HepG2 (cell line): ENCODE results near the gene PSMC4. TPM values are rescaled to one million over a fixed set of nuclear protein-coding genes. Genes with fewer than 3 reads are reported as not detected.

Source experiments
- ATAC-seq: fragments of 200-7000 bp; cut with Tn5 transposase; 3 replicates; pipeline ENCODE4 v1.9.1; 2020; ENCODE audit warnings: mild to moderate bottlenecking, moderate library complexity
- BruUV-seq: library from RNA; stranded (reverse); fragments of 400-500 nt; replicated peaks from 2 replicates; lab custom pipeline; 2021; lab: Mats Ljungman, UMichigan
- CTCF ChIA-PET: fragments of 300-600 bp; formaldehyde crosslinking; extraction: SDS; loops from one replicate; lab custom pipeline; 2021; ENCODE audit warnings: low total read pairs, inconsistent platforms, low intra/inter-chr PET ratio; lab: Yijun Ruan, JAX
- POLR2A ChIA-PET: fragments of 350-600 bp; sonication (Branson Sonifier 250); formaldehyde crosslinking; loops from one replicate; lab custom pipeline; 2020; ENCODE audit warnings: antibody characterized with exemption, inconsistent platforms; lab: Yijun Ruan, JAX
- DNase-seq: peaks from one replicate; pipeline ENCODE4 v3.0.0-alpha.2; 2015; ENCODE audit warnings: low spot score
- FAIRE-seq: peaks from 3 replicates; lab custom pipeline; 2011; peaks lifted over from hg19 to GRCh38; lab: Jason Lieb, UNC
- H2AFZ ChIP-seq: one replicate; pipeline ENCODE4 v1.6.1; 2011; ENCODE audit warnings: low read length, inconsistent platforms
- H3K27ac ChIP-seq: fragments of 300-600 bp; 3 replicates; pipeline ENCODE4 v1.8.0; 2011; ENCODE audit warnings: mixed run types, mild to moderate bottlenecking, mixed read lengths, low read length, inconsistent platforms; ENCODE audit not compliant: insufficient read depth; ENCODE audit errors: extremely low read length
- H3K27me3 ChIP-seq, 2 experiments: fragments of 200-600 bp in 1 of 2; 2 replicates in 1 of 2; 3 replicates in 1 of 2; pipeline versions ENCODE4 v1.6.0 to v1.8.0; 2011; ENCODE audit warnings: low read length in 2 of 2, mild to moderate bottlenecking in 2 of 2, moderate library complexity in 2 of 2, inconsistent platforms in 1 of 2; ENCODE audit not compliant: insufficient read depth in 2 of 2, control insufficient read depth in 1 of 2
- H3K36me3 ChIP-seq, 2 experiments: fragments of 200-600 bp in 1 of 2; replicated peaks in 1 of 2; 2 replicates in 1 of 2; 3 replicates in 1 of 2; pipeline versions ENCODE4 v1.5.1 to v1.8.0; 2011; ENCODE audit warnings: low read length in 2 of 2, inconsistent platforms in 1 of 2; ENCODE audit not compliant: insufficient read depth in 2 of 2, control insufficient read depth in 1 of 2
- H3K4me1 ChIP-seq: 2 replicates; pipeline ENCODE4 v1.5.1; 2012; ENCODE audit warnings: low read length, inconsistent platforms; ENCODE audit not compliant: insufficient read depth
- H3K4me2 ChIP-seq: 2 replicates; pipeline ENCODE4 v1.6.0; 2011; ENCODE audit warnings: low read depth, low read length, inconsistent platforms
- H3K4me3 ChIP-seq, 3 experiments: fragments of 200-600 bp in 1 of 3; sonication (generic), shearing (Covaris generic) in 1 of 3; replicated peaks in 1 of 3; 2 replicates each; pipeline ENCODE4 v1.5.1; 2011 to 2016; ENCODE audit warnings: low read length in 3 of 3, inconsistent platforms in 2 of 3, low read depth in 2 of 3, mild to moderate bottlenecking in 2 of 3, control low read depth in 1 of 3, mixed read lengths in 1 of 3; ENCODE audit not compliant: insufficient read depth in 1 of 3
- H3K79me2 ChIP-seq: one replicate; pipeline ENCODE4 v1.6.1; 2011; ENCODE audit warnings: low read length, inconsistent platforms; ENCODE audit not compliant: insufficient read depth
- H3K9ac ChIP-seq: 2 replicates; pipeline ENCODE4 v1.6.0; 2011; ENCODE audit warnings: mild to moderate bottlenecking, low read depth, low read length, inconsistent platforms; ENCODE audit not compliant: insufficient read depth
- H3K9me3 ChIP-seq: 2 replicates; pipeline ENCODE4 v1.5.1; 2012; ENCODE audit warnings: mild to moderate bottlenecking, low read length
- H4K20me1 ChIP-seq: 2 replicates; pipeline ENCODE4 v1.6.0; 2011; ENCODE audit warnings: inconsistent platforms, mild to moderate bottlenecking, low read length, moderate library complexity; ENCODE audit not compliant: insufficient read depth
- ARID4A ChIP-seq: sonication (generic); formaldehyde crosslinking; IDR thresholded peaks from 2 replicates; pipeline ENCODE4 v1.5.0; 2020; ENCODE audit warnings: mild to moderate bottlenecking, missing genetic modification reagents, borderline replicate concordance
- EEA1 ChIP-seq: sonication (generic); formaldehyde crosslinking; IDR thresholded peaks from 2 replicates; pipeline ENCODE4 v1.5.1; 2020; ENCODE audit warnings: mild to moderate bottlenecking, missing genetic modification reagents, borderline replicate concordance
- FOXO1 ChIP-seq: sonication (generic); formaldehyde crosslinking; IDR thresholded peaks from 2 replicates; pipeline ENCODE4 v1.4.0; 2020; ENCODE audit warnings: missing genetic modification reagents
- GZF1 ChIP-seq: sonication (generic); formaldehyde crosslinking; IDR thresholded peaks from 2 replicates; pipeline ENCODE4 v1.5.1; 2020; ENCODE audit warnings: mild to moderate bottlenecking, missing genetic modification reagents
- HNRNPH1 ChIP-seq: fragments of 200-400 bp; formaldehyde crosslinking; optimal IDR thresholded peaks from 2 replicates; pipeline ENCODE3; 2017; ENCODE audit warnings: mild to moderate bottlenecking, low read depth, low read length
- MTA3 ChIP-seq: sonication (generic); formaldehyde crosslinking; IDR thresholded peaks from 2 replicates; pipeline ENCODE4 v1.4.0; 2020; ENCODE audit warnings: missing genetic modification reagents
- NFIB ChIP-seq: sonication (generic); formaldehyde crosslinking; IDR thresholded peaks from 2 replicates; pipeline ENCODE4 v1.9.0; 2021; ENCODE audit warnings: missing genetic modification reagents, mild to moderate bottlenecking, borderline replicate concordance
- RBAK ChIP-seq: sonication (generic); formaldehyde crosslinking; IDR thresholded peaks from 2 replicates; pipeline ENCODE4 v1.5.1; 2020; ENCODE audit warnings: mild to moderate bottlenecking, missing genetic modification reagents
- TCF7L2 ChIP-seq: IDR thresholded peaks from 2 replicates; pipeline ENCODE4 v1.6.1; 2011; ENCODE audit warnings: mild to moderate bottlenecking, low read depth, low read length, moderate library complexity
- ZBTB3 ChIP-seq: sonication (generic); formaldehyde crosslinking; IDR thresholded peaks from 2 replicates; pipeline ENCODE4 v1.4.0; 2020; ENCODE audit warnings: low read depth, mild to moderate bottlenecking, moderate library complexity, missing genetic modification reagents, borderline replicate concordance
- ZNF235 ChIP-seq: sonication (generic); formaldehyde crosslinking; IDR thresholded peaks from 2 replicates; pipeline ENCODE4 v1.8.1; 2023; ENCODE audit warnings: mild to moderate bottlenecking, missing genetic modification reagents, borderline replicate concordance
- ZNF280B ChIP-seq: sonication (generic); formaldehyde crosslinking; IDR thresholded peaks from 2 replicates; pipeline ENCODE4 v1.5.0; 2020; ENCODE audit warnings: missing genetic modification reagents, mild to moderate bottlenecking, borderline replicate concordance
- ZNF501 ChIP-seq: sonication (generic); formaldehyde crosslinking; IDR thresholded peaks from 2 replicates; pipeline ENCODE4 v1.5.1; 2020; ENCODE audit warnings: mild to moderate bottlenecking, moderate library complexity, missing genetic modification reagents
- ZNF549 ChIP-seq: sonication (generic); formaldehyde crosslinking; IDR thresholded peaks from 2 replicates; pipeline ENCODE4 v1.5.0; 2020; ENCODE audit warnings: missing genetic modification reagents
- ZNF562 ChIP-seq: sonication (generic); formaldehyde crosslinking; IDR thresholded peaks from 2 replicates; pipeline ENCODE4 v1.8.0; 2022; ENCODE audit warnings: missing genetic modification reagents, borderline replicate concordance
- WGBS: methylation state at CpG from one replicate; pipeline ENCODE4 v1.1.6; 2017; ENCODE audit warnings: low lambda C conversion rate; 5-methylcytosine and 5-hydroxymethylcytosine counted together
- in situ Hi-C: cut with HindIII; loops from 2 replicates; pipeline ENCODE4 v1.10.0; 2017; ENCODE audit warnings: low pct_unique_long_range_greater_than_20kb; ENCODE audit not compliant: extremely low pct_ligation_motif_present
- intact Hi-C: fragments of 100-400 bp; cut with micrococcal nuclease; formaldehyde crosslinking; loops from one replicate; pipeline ENCODE4 v1.10.0; 2022; ENCODE audit not compliant: unreplicated experiment
- polyA plus RNA-seq, 8 experiments: library from polyadenylated mRNA; depleted of rRNA in 3 of 8; stranded (reverse) in 7 of 8; unstranded in 1 of 8; fragments of >200 nt; fragmentation: Illumina TruSeq in 4 of 8; extraction: Trizol in 4 of 8; gene quantifications; 2 replicates each; pipeline versions ENCODE4 v1.2.1 to v1.2.3, GENCODE V29; 2011 to 2016; ENCODE audit warnings: low read depth in 4 of 8, missing spikeins in 1 of 8, mixed read lengths in 1 of 8; ENCODE audit not compliant: insufficient read depth in 1 of 8
- total RNA-seq, 5 experiments: library from RNA; depleted of rRNA; stranded (reverse); fragments of >200 nt; fragmentation: Illumina TruSeq; extraction: Trizol; gene quantifications; 2 replicates each; pipeline ENCODE4 v1.2.3, GENCODE V29; 2016; ENCODE audit warnings: low read depth in 1 of 5
- TF ChIP-seq, protein P1 (sequence below): IDR thresholded peaks from 2 replicates; pipeline ENCODE4 v1.6.1; 2016; ENCODE audit warnings: low read depth
- TF ChIP-seq, protein P2 (sequence below): IDR thresholded peaks from 2 replicates; pipeline ENCODE4 v1.6.1; 2016; ENCODE audit warnings: control low read depth

Gene PSMC4
- total and polyA plus RNA-seq, 2 of the 13 experiments (the other 11 are each of a cell fraction or from before 2014, with no cell fraction given): 49.9 to 160 TPM

GRCh38 chr19:40013991-40014390, 43.0 kb downstream of the PSMC4 start (continued):
- TF ChIP-seq, protein P1, sequence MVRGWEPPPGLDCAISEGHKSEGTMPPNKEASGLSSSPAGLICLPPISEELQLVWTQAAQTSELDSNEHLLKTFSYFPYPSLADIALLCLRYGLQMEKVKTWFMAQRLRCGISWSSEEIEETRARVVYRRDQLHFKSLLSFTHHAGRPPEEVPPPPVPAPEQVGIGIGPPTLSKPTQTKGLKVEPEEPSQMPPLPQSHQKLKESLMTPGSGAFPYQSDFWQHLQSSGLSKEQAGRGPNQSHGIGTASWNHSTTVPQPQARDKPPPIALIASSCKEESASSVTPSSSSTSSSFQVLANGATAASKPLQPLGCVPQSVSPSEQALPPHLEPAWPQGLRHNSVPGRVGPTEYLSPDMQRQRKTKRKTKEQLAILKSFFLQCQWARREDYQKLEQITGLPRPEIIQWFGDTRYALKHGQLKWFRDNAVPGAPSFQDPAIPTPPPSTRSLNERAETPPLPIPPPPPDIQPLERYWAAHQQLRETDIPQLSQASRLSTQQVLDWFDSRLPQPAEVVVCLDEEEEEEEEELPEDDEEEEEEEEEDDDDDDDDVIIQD (CRISPR knock-in tag): no peak
- TF ChIP-seq ZNF549 (no peak), ZNF280B (CRISPR knock-in tag) (no peak), GZF1 (CRISPR knock-in tag) (no peak), NFIB (CRISPR knock-in tag) (no peak), EEA1 (CRISPR knock-in tag) (no peak), ZNF501 (CRISPR knock-in tag) (no peak), ZNF562 (CRISPR knock-in tag) (no peak)

GRCh38 chr19:40023969-40024368, 53.0 kb downstream of the PSMC4 start:
- no peak for DNase-seq
- Histone ChIP-seq H2AFZ (no peak overlapping the region), H3K4me2 (no peak overlapping the region), H4K20me1 (no peaks in the 10 kb centered on the region), H3K9ac (no peak overlapping the region), H3K9me3 (peaks cover 64% of the 10 kb centered on the region), H3K27me3 (no peaks in the 10 kb centered on the region), H3K79me2 (no peaks in the 10 kb centered on the region), H3K4me3 (no peak overlapping the region), H3K36me3 (no peaks in the 10 kb centered on the region), H3K27ac (no peak overlapping the region), H3K4me1 (no peaks in the 10 kb centered on the region)
- WGBS: 63% methylated on average over 3 of the region's 3 CpGs
- ATAC-seq: no peak
- ChIA-PET POLR2A (no interaction called here), CTCF (no interaction called here)
- in situ Hi-C loops (no loop called here), intact Hi-C loops (no loop called here)
- FAIRE-seq: no peak
- BruUV-seq: no TSS peak
- no peak for TF ChIP-seq ZNF235 (CRISPR knock-in tag)
- no peak for TF ChIP-seq ARID4A (CRISPR knock-in tag)
- TF ChIP-seq, protein P2, sequence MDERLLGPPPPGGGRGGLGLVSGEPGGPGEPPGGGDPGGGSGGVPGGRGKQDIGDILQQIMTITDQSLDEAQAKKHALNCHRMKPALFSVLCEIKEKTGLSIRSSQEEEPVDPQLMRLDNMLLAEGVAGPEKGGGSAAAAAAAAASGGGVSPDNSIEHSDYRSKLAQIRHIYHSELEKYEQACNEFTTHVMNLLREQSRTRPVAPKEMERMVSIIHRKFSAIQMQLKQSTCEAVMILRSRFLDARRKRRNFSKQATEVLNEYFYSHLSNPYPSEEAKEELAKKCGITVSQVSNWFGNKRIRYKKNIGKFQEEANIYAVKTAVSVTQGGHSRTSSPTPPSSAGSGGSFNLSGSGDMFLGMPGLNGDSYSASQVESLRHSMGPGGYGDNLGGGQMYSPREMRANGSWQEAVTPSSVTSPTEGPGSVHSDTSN (CRISPR knock-in tag): no peak
- no peak for TF ChIP-seq FOXO1
- TF ChIP-seq ZBTB3: no peak
- no peak for TF ChIP-seq HNRNPH1
- TF ChIP-seq MTA3 (CRISPR knock-in tag): no peak
- no peak for TF ChIP-seq RBAK
- no peak for TF ChIP-seq TCF7L2
